MCF 10A (cell line): Measurements from ENCODE around the gene SHH. TPM values are rescaled to one million over a fixed set of nuclear protein-coding genes. Genes with fewer than 3 reads are reported as not detected.

Experiments used
- BruUV-seq: library from RNA; stranded (reverse); fragments of 400-500 nt; replicated peaks from 2 replicates; lab custom pipeline; 2021; lab: Mats Ljungman, UMichigan
- CTCF ChIA-PET: fragments of 300-600 bp; sonication (Branson Sonifier 250); formaldehyde crosslinking; extraction: SDS; loops from one replicate; lab custom pipeline; 2021; ENCODE audit warnings: antibody characterized with exemption, inconsistent platforms; lab: Yijun Ruan, JAX
- POLR2A ChIA-PET: fragments of 300-600, 350-650 bp; sonication (Branson Sonifier 250); formaldehyde crosslinking; extraction: SDS; loops from one replicate; lab custom pipeline; 2020; ENCODE audit warnings: antibody characterized with exemption, inconsistent platforms; lab: Yijun Ruan, JAX
- DNase-seq: peaks from one replicate; pipeline ENCODE4 v3.0.0-alpha.2; 2018; ENCODE audit not compliant: unreplicated experiment
- H3K27ac Mint-ChIP-seq: one replicate; pipeline ENCODE4 v1.8.0; 2022; ENCODE audit warnings: mild to moderate bottlenecking, low read depth, mixed read lengths; ENCODE audit not compliant: unreplicated experiment
- H3K27me3 Mint-ChIP-seq: one replicate; pipeline ENCODE4 v1.8.0; 2022; ENCODE audit warnings: mixed read lengths; ENCODE audit not compliant: insufficient read depth, unreplicated experiment
- H3K36me3 Mint-ChIP-seq: one replicate; pipeline ENCODE4 v1.8.0; 2022; ENCODE audit warnings: mild to moderate bottlenecking, moderate library complexity, mixed read lengths; ENCODE audit not compliant: insufficient read depth, unreplicated experiment
- H3K4me1 Mint-ChIP-seq: one replicate; pipeline ENCODE4 v1.8.0; 2022; ENCODE audit warnings: mixed read lengths; ENCODE audit not compliant: insufficient read depth, unreplicated experiment
- H3K4me3 Mint-ChIP-seq: one replicate; pipeline ENCODE4 v1.8.0; 2022; ENCODE audit warnings: mild to moderate bottlenecking, moderate library complexity, mixed read lengths; ENCODE audit not compliant: unreplicated experiment
- H3K9me3 Mint-ChIP-seq: one replicate; pipeline ENCODE4 v1.8.0; 2022; ENCODE audit warnings: mixed read lengths; ENCODE audit not compliant: unreplicated experiment
- intact Hi-C: fragments of 100-400 bp; cut with micrococcal nuclease; formaldehyde crosslinking; loops from 2 replicates; pipeline ENCODE4 v1.14.1; 2022
- total RNA-seq: library from RNA; stranded (reverse); gene quantifications from 2 replicates; pipeline ENCODE4 v1.2.3, GENCODE V29; 2022
- TF ChIP-seq, protein P1 (sequence below): fragments of 200-600 bp; IDR thresholded peaks from one replicate; pipeline ENCODE4 v1.8.0; 2022; ENCODE audit warnings: antibody characterized with exemption, mild to moderate bottlenecking; ENCODE audit not compliant: unreplicated experiment

Gene SHH
- total RNA-seq, 1 experiment from 2014 or later: not detected

DNA sequence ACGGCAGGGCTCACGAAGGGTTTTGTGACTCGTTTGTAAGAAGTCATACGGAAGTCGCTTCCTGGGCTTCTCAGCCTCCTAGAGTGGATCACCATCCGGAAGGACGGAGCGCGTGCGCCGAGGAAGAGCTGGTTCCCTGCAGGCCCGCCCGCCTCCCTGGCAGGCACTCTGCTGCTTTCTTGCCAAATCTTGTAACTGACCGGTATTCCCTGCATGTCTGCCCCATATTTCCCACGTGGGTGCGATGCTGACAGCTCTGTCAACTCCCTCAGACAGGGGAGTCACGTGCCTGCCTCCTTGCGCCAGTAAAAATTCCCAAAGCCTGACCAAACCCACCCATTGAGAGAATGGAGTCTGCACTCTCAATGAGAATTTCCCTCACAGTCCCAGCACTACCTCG, 12.7 kb downstream of the SHH start:
- no peak overlapping the region for H3K4me3 Mint-ChIP-seq
- no peak for DNase-seq
- TF ChIP-seq, protein P1, sequence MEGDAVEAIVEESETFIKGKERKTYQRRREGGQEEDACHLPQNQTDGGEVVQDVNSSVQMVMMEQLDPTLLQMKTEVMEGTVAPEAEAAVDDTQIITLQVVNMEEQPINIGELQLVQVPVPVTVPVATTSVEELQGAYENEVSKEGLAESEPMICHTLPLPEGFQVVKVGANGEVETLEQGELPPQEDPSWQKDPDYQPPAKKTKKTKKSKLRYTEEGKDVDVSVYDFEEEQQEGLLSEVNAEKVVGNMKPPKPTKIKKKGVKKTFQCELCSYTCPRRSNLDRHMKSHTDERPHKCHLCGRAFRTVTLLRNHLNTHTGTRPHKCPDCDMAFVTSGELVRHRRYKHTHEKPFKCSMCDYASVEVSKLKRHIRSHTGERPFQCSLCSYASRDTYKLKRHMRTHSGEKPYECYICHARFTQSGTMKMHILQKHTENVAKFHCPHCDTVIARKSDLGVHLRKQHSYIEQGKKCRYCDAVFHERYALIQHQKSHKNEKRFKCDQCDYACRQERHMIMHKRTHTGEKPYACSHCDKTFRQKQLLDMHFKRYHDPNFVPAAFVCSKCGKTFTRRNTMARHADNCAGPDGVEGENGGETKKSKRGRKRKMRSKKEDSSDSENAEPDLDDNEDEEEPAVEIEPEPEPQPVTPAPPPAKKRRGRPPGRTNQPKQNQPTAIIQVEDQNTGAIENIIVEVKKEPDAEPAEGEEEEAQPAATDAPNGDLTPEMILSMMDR: no peak
- H3K4me1 Mint-ChIP-seq: no peaks in the 10 kb centered on the region
- no TSS peak for BruUV-seq
- H3K27ac Mint-ChIP-seq: no peak overlapping the region
- intact Hi-C loops: loop anchor here (5.0 kb wide), 1 partner anchor 1153 kb away; no protein-coding TSS in a partner anchor
- no peaks in the 10 kb centered on the region for H3K36me3 Mint-ChIP-seq
- H3K9me3 Mint-ChIP-seq: no peaks in the 10 kb centered on the region
- H3K27me3 Mint-ChIP-seq: no peaks in the 10 kb centered on the region
- POLR2A ChIA-PET: no interaction called here
- CTCF ChIA-PET: interaction anchor here (0.6 to 1.8 kb wide), 5 partner anchors 65 to 1026 kb away, joined by 3 to 6 read pairs (median 3); no protein-coding TSS in a partner anchor

DNA sequence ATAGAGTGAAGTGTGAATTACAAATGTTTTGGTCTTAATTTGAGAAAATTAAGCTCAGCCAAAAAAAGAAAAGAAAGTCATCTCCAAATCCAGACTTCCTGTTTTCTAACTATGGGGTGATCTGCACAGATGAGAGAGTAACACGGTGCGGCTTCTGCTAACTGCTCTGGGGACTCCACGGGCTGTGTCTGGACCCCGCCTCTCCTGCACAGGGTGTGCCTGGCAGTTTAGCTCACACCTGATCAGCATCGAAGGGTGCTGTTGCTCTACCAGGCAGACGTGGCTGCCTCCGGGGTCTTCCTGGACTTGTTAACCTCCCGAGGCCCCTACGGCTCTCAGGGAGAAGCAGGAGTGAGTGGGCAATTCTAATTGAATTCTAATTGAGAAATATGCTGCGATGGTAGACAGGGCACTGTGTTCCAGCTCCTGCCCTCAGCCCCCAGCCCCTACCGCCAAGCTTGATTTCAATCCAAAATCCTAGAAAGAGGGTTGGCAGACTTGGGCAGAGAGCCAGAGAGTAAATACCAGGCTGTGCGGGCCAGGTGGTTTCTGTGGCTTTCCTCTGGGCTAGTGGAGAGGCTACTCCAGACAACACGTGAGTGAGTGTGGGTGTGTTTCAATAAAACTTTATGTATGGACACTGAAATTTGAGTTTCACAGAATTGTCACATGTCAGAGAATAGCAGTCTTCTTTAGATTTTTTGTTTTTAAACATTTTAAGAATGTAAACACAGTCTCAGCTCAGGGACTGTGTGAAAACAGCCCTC, 13.4 kb downstream of the SHH start:
- CTCF ChIA-PET: interaction anchor here (0.7 to 1.8 kb wide), 9 partner anchors 358 to 1028 kb away, joined by 3 to 6 read pairs (median 4); no protein-coding TSS in a partner anchor
- Mint-ChIP-seq H3K36me3 (no peaks in the 10 kb centered on the region), H3K4me3 (no peak overlapping the region), H3K4me1 (no peaks in the 10 kb centered on the region), H3K27me3 (no peaks in the 10 kb centered on the region), H3K27ac (no peak overlapping the region), H3K9me3 (no peaks in the 10 kb centered on the region)
- no peak for DNase-seq
- POLR2A ChIA-PET: interaction anchor here (0.6 to 0.7 kb wide), 2 partner anchors 675 to 708 kb away, joined by 3 to 4 read pairs; no protein-coding TSS in a partner anchor
- intact Hi-C loops: loop anchor here (5.0 kb wide), 1 partner anchor 1153 kb away; no protein-coding TSS in a partner anchor
- TF ChIP-seq, protein P1: no peak
- BruUV-seq: no TSS peak

DNA sequence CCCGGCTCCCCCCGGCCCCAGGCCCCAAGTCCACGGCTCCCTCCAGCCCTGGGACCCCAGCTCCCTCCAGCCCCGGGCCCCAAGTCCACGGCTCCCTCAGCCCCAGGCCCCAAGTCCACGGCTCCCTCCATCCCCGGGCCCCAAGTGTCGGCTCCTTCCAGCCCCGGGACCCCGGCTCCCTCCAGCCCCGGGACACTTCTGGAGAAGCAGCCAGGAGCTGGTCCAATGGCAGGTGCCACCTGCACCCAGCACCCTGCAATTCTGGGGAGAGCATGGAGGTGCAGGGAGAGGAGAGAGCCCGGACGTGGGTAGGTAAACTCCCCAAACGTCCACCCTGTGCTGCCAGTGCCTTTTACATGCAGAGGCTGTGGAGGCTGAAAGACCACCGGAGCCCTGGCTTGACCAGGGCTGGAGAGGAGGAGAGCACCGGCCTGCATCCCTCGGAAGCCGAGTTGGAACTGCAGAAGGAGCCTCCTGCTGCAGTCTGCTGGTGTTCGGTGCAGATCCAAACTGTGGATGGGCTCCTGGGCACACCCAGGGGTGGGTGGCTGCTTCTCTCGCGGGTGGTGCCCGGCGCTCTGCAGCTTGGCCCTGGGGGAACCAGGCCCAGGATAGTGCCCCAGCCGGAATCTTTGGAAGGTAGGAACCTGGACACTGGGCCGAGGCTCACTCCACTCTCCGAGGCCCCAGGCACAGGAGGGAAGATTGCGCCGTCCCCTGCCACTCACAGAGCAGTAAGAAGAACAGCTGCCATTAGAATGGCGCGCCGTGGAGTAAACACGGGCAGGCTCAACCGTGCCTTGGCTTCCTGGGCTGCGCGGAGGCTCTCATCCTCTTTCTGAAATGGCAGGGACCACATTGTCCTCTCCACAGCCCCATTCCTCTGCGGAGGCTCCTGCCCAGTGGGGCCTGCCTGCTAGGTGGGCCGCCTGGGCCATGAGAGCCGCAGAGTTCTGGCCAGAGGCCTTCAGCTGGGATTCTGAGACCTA, 14.7 kb downstream of the SHH start:
- Mint-ChIP-seq H3K4me3 (no peak overlapping the region), H3K27me3 (no peaks in the 10 kb centered on the region), H3K27ac (no peak overlapping the region), H3K9me3 (no peaks in the 10 kb centered on the region), H3K36me3 (no peaks in the 10 kb centered on the region), H3K4me1 (no peaks in the 10 kb centered on the region)
- BruUV-seq: no TSS peak
- intact Hi-C loops: loop anchor here (1.0 to 5.0 kb wide), 2 partner anchors 1020 to 1155 kb away; no protein-coding TSS in a partner anchor
- ChIA-PET CTCF (interaction anchor here (0.5 to 1.4 kb wide), 17 partner anchors 194 to 1608 kb away, joined by 3 to 10 read pairs (median 4); no protein-coding TSS in a partner anchor), POLR2A (no interaction called here)
- no peak for DNase-seq
- TF ChIP-seq, protein P1: no peak
